WI38 (cell line): ENCODE measurements around the gene NTN1.
"Not testable (repeated sequence)": the region's sequence is repeated elsewhere in the genome, so short reads cannot be mapped to it uniquely, and the experiment has no call there.

Source experiments
- H3K4me3 ChIP-seq: 2 replicates; pipeline ENCODE4 v1.5.1; 2011; ENCODE audit warnings: low read depth, mild to moderate bottlenecking, control low read depth, low read length
- TF ChIP-seq, protein P1 (sequence below): IDR thresholded peaks from 2 replicates; pipeline ENCODE4 v1.5.1; 2012; ENCODE audit warnings: low read depth, mild to moderate bottlenecking, control low read depth, low read length

The NTN1 gene

GRCh38 chr17:9150446-9151090, 129.3 kb downstream of the NTN1 start:
- no peak overlapping the region for H3K4me3 ChIP-seq

GRCh38 chr17:9151091-9151490, 129.8 kb downstream of the NTN1 start:
- TF ChIP-seq, protein P1, sequence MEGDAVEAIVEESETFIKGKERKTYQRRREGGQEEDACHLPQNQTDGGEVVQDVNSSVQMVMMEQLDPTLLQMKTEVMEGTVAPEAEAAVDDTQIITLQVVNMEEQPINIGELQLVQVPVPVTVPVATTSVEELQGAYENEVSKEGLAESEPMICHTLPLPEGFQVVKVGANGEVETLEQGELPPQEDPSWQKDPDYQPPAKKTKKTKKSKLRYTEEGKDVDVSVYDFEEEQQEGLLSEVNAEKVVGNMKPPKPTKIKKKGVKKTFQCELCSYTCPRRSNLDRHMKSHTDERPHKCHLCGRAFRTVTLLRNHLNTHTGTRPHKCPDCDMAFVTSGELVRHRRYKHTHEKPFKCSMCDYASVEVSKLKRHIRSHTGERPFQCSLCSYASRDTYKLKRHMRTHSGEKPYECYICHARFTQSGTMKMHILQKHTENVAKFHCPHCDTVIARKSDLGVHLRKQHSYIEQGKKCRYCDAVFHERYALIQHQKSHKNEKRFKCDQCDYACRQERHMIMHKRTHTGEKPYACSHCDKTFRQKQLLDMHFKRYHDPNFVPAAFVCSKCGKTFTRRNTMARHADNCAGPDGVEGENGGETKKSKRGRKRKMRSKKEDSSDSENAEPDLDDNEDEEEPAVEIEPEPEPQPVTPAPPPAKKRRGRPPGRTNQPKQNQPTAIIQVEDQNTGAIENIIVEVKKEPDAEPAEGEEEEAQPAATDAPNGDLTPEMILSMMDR, result no peak

More at GRCh38 chr17:9150446-9151090, 129.3 kb downstream of the NTN1 start:
- TF ChIP-seq, protein P1, result no peak

DNA sequence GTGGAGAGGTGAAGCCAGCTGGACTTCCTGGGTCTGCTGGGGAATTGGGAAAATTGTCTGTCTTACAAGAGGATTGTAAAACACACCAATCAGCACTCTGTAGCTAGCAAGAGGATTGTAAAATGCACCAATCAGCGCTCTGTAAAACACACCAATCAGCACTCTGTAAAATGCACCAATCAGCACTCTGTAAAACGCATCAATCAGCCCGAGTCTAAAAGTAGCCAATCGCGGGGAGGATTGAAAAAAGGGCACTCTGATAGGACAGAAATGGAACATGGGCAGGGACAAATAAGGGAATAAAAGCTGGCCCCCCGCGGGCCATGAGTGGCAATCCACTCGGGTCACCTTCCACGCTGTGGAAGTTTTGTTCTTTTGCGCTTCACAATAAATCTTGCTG, 130.4 kb downstream of the NTN1 start:
- H3K4me3 ChIP-seq, result not testable (repeated sequence)

More at GRCh38 chr17:9151091-9151490, 129.8 kb downstream of the NTN1 start:
- no peak overlapping the region for H3K4me3 ChIP-seq

GRCh38 chr17:9158544-9159452, 137.5 kb downstream of the NTN1 start:
- TF ChIP-seq, protein P1, result no peak
- no peak overlapping the region for H3K4me3 ChIP-seq

GRCh38 chr17:9162275-9162985, 141.1 kb downstream of the NTN1 start:
- TF ChIP-seq, protein P1, result no peak

DNA sequence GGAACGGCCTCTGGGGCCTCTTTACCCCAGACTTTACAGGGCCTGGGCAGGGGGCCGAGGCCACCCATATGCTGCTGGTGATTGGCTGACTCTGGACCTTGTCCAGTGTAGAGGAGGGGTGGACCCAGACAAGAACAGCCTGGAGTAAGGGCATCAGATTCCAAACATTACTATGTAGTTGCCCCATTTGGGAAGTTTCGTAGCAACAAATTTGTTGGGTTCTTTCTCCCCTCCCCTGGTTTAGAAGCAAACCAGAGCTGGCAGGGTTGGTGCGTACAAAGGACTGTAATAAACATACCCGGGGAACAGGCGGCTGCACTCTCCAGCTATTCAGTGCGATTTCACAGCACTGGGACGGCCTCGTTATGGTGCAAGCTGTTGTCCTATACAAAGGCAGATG, 145.5 kb downstream of the NTN1 start:
- TF ChIP-seq, protein P1, result no peak
- no peak overlapping the region for H3K4me3 ChIP-seq

More at GRCh38 chr17:9162275-9162985, 141.1 kb downstream of the NTN1 start:
- H3K4me3 ChIP-seq, result no peak overlapping the region

DNA sequence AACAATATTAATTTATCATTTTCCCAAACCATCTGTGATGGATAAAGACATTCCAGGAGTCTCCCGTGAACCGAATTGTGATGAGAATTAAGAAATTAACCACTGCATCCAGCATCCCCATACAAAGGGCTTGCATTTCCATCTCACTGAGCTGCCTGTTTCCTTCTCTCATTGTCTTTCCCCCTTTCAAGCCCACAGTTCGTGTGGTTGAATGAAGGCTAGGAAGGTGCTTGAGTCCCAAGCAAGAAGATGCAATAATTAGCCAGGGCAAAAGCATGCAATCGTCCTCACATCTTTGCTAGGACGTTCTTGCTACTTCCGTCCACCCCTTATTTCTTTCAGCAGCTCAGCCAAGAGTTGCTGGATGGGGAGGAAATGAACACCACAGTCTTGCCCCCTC, 146.1 kb downstream of the NTN1 start:
- no peak overlapping the region for H3K4me3 ChIP-seq
- TF ChIP-seq, protein P1, result no peak
